Esophagus (tissue), 2 donors: ENCODE measurements around the gene SUPT5H. TPM values are rescaled to one million over a fixed set of nuclear protein-coding genes. Genes with fewer than 3 reads are reported as not detected.
A peak's percentile ranks its signal among the peaks of the same experiment; 100 is the strongest.
"Not testable (repeated sequence)": the region's sequence is repeated elsewhere in the genome, so short reads cannot be mapped to it uniquely, and the experiment has no call there.

Source experiments
- H3K27ac ChIP-seq, 2 donors: one replicate each; pipeline ENCODE4 v1.5.1; 2013; ENCODE audit warnings: low read depth in 2 of 2, mild to moderate bottlenecking in 2 of 2, inconsistent platforms in 1 of 2, low read length in 1 of 2, moderate library complexity in 1 of 2
- H3K27me3 ChIP-seq, 2 donors: one replicate each; pipeline ENCODE4 v1.6.1; 2013; ENCODE audit warnings: low read length in 2 of 2, control low read depth in 1 of 2, mild to moderate bottlenecking in 1 of 2; ENCODE audit not compliant: insufficient read depth in 2 of 2, control insufficient read depth in 1 of 2
- H3K36me3 ChIP-seq, 2 donors: one replicate each; pipeline ENCODE4 v1.6.1; 2013; ENCODE audit warnings: low read length in 1 of 2; ENCODE audit not compliant: control insufficient read depth in 2 of 2, insufficient read depth in 2 of 2
- H3K4me1 ChIP-seq, 2 donors: one replicate each; pipeline ENCODE4 v1.6.1; 2013; ENCODE audit warnings: low read length in 1 of 2; ENCODE audit not compliant: control insufficient read depth in 2 of 2, insufficient read depth in 2 of 2
- H3K4me3 ChIP-seq, 2 donors: one replicate each; pipeline ENCODE4 v1.5.1; 2013; ENCODE audit warnings: low read length in 2 of 2, mild to moderate bottlenecking in 2 of 2, low read depth in 1 of 2, moderate library complexity in 1 of 2
- H3K9me3 ChIP-seq, 2 donors: one replicate each; pipeline ENCODE4 v1.6.1; 2013; ENCODE audit warnings: mild to moderate bottlenecking in 2 of 2, low read depth in 1 of 2, low read length in 1 of 2, moderate library complexity in 1 of 2; ENCODE audit not compliant: control insufficient read depth in 2 of 2, insufficient read depth in 1 of 2
- WGBS, 2 donors: extraction: QIAGEN DNeasy Blood & Tissue Kit; methylation state at CpG; one replicate each; pipeline ENCODE4 v1.1.7; 2013; 5-methylcytosine and 5-hydroxymethylcytosine counted together
- polyA plus RNA-seq, 2 donors: library from polyadenylated mRNA; stranded (reverse); fragments of 200-250 nt; gene quantifications; one replicate each; pipeline ENCODE4 v1.2.3, GENCODE V29; 2013
- donor health status: healthy with polysubstance abuse.
- donor health status: Bipolar disorder and iron deficiency.

Gene SUPT5H
- polyA plus RNA-seq, 2 donors, result 51.5 to 90.2 TPM

DNA sequence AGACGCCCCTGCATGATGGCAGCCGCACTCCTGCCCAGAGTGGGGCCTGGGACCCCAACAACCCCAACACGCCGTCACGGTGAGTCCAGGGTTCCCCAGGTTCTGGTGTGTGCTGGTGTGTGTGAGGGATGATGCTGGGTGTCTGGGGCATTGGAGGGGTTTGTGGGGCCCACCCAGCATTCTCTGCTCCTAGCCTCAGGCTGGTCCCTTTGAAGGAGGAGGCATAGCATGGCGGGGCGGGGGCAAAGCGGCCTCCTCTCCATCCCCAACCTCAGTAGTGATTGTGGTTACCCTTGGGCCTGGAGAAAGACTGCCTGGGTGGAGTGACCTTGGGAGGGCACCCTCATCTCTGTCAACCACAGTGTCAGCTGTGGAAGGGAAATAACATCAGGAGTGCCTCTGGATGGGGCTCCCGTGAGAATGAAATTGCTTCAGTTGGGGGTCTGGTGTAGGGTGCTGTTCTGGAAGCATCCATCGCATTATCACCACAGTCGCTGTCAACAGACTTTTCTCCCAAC lies 28.1 kb downstream of the SUPT5H start:
- no peaks in the 10 kb centered on the region for H3K9me3 ChIP-seq
- H3K4me1 ChIP-seq, result no peaks in the 10 kb centered on the region
- no peaks in the 10 kb centered on the region for H3K27me3 ChIP-seq
- H3K27ac ChIP-seq, result no peak overlapping the region
- peaks cover 37 to 74% of the 10 kb centered on the region in 2 donors for H3K36me3 ChIP-seq
- no peak overlapping the region for H3K4me3 ChIP-seq
- 84 to 87% methylated on average over 11 of the region's 11 CpGs for WGBS, 2 donors

DNA sequence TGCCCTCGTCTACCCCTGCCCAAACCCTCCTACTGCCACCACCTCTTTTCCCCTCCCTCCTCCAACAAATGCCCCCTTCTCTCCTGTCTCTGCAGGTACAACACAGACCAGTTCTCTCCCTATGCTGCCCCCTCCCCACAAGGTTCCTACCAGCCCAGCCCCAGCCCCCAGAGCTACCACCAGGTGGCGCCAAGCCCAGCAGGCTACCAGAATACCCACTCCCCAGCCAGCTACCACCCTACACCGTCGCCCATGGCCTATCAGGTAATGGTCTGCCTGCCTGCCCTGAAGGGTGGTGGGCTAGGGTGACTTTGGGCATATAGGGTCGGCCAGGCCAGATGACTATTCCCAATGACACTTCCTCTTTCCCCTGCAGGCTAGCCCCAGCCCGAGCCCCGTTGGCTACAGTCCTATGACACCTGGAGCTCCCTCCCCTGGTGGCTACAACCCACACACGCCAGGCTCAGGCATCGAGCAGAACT lies 28.8 kb downstream of the SUPT5H start:
- H3K36me3 ChIP-seq, result peaks cover 35 to 67% of the 10 kb centered on the region in 2 donors
- no peak overlapping the region for H3K27ac ChIP-seq
- no peaks in the 10 kb centered on the region for H3K27me3 ChIP-seq
- H3K4me3 ChIP-seq, result no peak overlapping the region
- WGBS, 2 donors, result 47 to 48% methylated on average over 9 of the region's 9 CpGs
- H3K9me3 ChIP-seq, result no peaks in the 10 kb centered on the region
- H3K4me1 ChIP-seq, result no peaks in the 10 kb centered on the region

DNA sequence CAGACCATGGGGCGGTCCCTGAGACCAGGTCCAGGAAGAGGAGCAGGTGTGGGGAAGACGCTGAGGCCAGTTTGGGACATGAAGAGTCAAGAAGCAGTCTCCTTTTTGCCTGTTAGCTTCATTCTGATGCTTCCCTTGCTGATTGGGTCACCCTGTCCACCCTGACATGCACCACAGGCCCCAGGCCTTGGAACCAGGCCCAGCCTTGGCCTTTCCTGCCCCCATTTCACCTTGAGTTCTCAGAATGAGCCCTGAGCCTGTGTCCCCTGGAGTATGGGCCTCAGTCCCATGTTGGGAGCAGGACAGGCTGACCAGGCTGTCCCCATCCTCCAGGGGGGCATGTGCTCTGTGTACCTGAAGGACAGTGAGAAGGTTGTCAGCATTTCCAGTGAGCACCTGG lies 30.4 kb downstream of the SUPT5H start:
- H3K27ac ChIP-seq, result no peak overlapping the region
- no peaks in the 10 kb centered on the region for H3K4me1 ChIP-seq
- no peaks in the 10 kb centered on the region for H3K27me3 ChIP-seq
- 85 to 92% methylated on average over 2 of the region's 2 CpGs for WGBS, 2 donors
- no peak overlapping the region for H3K4me3 ChIP-seq
- H3K9me3 ChIP-seq, result no peaks in the 10 kb centered on the region
- H3K36me3 ChIP-seq, result peaks cover 28 to 53% of the 10 kb centered on the region in 2 donors

DNA sequence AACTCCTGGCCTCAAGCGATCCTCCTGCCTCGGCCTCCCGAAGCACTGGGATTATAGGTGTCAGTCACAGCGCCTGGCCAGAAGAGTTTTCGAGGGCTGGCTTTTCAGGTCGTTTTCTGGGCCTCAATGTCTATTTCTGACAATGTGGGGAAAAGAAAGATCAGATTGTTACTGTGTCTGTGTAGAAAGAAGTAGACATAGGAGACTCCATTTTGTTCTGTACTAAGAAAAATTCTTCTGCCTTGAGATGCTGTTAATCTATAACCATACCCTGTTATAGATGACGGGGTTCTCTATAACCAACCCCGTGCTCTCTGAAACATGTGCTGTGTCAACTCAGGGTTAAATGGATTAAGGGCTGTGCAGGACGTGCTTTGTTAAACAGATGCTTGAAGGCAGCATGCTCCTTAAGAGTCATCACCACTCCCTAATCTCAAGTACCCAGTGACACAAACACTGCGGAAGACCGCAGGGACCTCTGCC lies 34.0 kb downstream of the SUPT5H start:
- 75 to 77% methylated on average over 11 of the region's 11 CpGs for WGBS, 2 donors
- H3K4me1 ChIP-seq, H3K27ac ChIP-seq, H3K9me3 ChIP-seq, H3K4me3 ChIP-seq, H3K27me3 ChIP-seq: not testable (repeated sequence)
- peaks cover 5 to 17% of the 10 kb centered on the region in 2 donors for H3K36me3 ChIP-seq

DNA sequence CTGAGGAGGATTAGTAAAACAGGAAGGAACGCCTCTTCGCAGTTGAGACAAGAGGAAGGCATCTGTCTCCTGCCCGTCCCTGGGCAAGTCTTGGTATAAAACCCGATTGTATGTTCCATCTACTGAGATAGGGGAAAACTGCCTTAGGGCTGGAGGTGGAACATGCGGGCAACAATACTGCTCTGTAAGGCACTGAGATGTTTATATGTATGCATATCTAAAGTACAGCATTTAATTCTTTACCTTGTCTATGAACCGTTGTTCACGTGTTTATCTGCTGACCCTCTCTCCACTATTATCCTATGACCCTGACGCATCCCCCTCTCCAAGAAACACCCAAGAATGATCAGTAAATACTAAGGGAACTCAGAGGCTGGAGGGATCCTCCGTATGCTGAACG lies 34.5 kb downstream of the SUPT5H start:
- H3K27me3 ChIP-seq, result no peaks in the 10 kb centered on the region
- H3K9me3 ChIP-seq, result no peaks in the 10 kb centered on the region
- H3K4me3 ChIP-seq, result peak overlapping the region in 1 of 2 donors; percentile 98
- H3K36me3 ChIP-seq, result peaks cover 0 to 12% of the 10 kb centered on the region in 2 donors
- 48 to 54% methylated on average over 10 of the region's 10 CpGs for WGBS, 2 donors
- peaks cover 3 to 8% of the 10 kb centered on the region in 2 donors for H3K4me1 ChIP-seq
- peak overlapping the region in 1 of 2 donors; percentile 87 for H3K27ac ChIP-seq

DNA sequence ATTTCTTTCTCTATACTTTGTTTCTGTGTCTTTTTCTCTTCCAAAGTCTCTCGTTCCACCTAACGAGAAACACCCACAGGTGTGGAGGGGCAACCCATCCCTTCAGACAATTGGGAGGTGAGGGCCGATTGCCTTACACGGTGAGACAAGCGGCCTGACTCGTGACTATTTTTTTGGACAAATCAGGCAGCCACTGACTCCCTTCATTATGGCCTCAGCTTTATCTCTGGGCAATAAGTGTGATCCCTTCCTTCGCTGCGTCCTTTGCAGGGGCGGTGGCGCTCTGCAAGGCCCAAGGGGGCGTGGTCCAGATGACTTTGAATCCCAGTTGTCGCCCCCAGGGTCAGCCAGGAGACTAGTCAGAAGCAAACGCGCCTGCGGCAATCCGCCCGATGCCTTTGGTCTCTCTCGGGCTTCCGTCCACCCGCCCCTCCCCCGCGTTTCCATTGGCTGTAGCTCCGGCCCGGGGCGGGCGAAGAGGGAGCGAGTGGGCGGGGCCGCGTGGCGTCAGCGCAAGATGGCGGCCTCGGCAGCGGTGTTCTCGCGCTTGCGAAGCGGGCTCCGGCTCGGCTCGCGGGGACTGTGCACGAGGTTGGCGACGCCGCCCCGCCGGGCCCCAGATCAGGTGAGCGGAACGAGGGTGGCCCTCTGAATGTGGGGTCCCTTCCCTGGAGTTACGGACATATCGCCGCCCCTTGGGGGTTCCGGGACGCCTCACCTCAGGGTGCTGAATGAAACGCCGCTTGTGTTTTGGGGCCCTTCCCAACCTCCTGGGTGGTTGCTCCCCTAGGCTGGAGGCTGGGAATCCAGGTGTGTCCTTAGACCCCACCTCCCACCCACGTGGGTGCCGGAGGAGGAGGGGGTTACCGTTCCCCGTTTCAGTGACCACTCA lies 35.2 kb downstream of the SUPT5H start, which contains the start of gene TIMM50:
Gene TIMM50, plus strand, starts transcription at position 502 of the 892 bp plus-strand sequence. Its CDS starts 16 bp downstream, at position 518.
- no peaks in the 10 kb centered on the region for H3K9me3 ChIP-seq
- peak within 1 kb of the TSS; percentile 96 to 98 for H3K4me3 ChIP-seq
- H3K4me1 ChIP-seq, result peaks cover 3 to 8% of the 10 kb centered on the region in 2 donors
- peak within 1 kb of the TSS; percentile 83 to 97 for H3K27ac ChIP-seq
- peaks cover 0 to 9% of the 10 kb centered on the region in 2 donors for H3K36me3 ChIP-seq
- H3K27me3 ChIP-seq, result no peaks in the 10 kb centered on the region
- 1% methylated on average over 62 of the region's 62 CpGs for WGBS, 2 donors

DNA sequence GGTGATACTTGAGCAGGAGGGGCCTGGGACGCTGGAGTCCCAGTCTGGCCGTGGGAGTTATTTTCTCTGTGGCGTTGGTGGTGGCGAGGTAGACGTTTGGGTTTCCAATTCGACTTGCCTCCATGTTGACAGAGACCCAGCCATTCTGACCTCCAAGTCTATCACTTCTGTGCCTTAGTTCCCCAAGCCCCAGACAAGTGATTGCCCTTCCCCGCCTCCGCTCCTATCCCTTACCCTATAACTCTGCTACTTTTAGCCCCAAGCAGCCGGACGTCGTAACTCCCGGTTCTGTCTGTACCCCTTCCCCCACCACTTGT lies 35.8 kb downstream of the SUPT5H start:
- H3K9me3 ChIP-seq, result no peaks in the 10 kb centered on the region
- peak overlapping the region; percentile 96 to 98 for H3K4me3 ChIP-seq
- H3K27ac ChIP-seq, result peak overlapping the region; percentile 82 to 97
- 0 to 2% methylated on average over 12 of the region's 12 CpGs for WGBS, 2 donors
- H3K27me3 ChIP-seq, result no peaks in the 10 kb centered on the region
- H3K36me3 ChIP-seq, result peaks cover 0 to 9% of the 10 kb centered on the region in 2 donors
- H3K4me1 ChIP-seq, result peaks cover 3 to 8% of the 10 kb centered on the region in 2 donors

DNA sequence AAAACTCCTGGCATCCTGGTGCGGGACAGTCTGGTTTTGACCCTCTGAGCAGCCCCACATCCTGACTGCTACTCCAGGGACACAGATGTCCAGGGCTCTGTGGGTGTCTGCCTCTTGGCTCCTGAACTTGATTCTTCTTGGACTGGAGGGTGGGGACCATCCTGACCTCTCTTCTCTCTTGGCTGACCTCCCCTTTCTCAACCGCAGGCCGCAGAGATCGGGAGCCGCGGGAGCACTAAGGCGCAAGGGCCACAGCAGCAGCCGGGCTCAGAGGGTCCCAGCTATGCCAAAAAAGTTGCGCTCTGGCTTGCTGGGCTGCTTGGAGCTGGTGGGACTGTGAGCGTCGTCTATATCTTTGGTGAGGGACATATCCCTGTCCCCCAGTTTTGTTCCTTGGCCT lies 36.3 kb downstream of the SUPT5H start:
- no peaks in the 10 kb centered on the region for H3K27me3 ChIP-seq
- peak overlapping the region; percentile 96 to 98 for H3K4me3 ChIP-seq
- peaks cover 0 to 12% of the 10 kb centered on the region in 2 donors for H3K36me3 ChIP-seq
- no peaks in the 10 kb centered on the region for H3K9me3 ChIP-seq
- H3K4me1 ChIP-seq, result peaks cover 3 to 8% of the 10 kb centered on the region in 2 donors
- 64% methylated on average over 11 of the region's 11 CpGs for WGBS, 2 donors
- no peak overlapping the region for H3K27ac ChIP-seq

DNA sequence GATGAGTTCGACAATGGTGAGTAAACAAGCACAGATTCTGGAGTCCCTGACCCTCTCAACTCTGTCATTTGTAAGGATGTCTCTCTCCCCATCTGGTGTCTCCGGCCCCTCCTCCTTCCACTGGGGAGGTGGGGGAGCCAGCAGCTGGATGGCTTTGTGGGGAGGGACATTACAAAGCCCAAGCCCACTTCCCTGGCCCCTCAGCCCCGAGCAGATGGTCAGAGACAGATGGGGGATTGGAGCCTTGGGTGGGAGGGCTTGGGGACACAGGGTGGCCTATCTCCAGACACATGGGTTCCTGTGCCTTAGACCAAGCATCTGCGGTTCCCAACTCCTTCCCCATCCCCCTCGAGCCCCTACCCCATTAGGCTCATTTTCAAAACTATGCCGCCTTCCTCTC lies 37.8 kb downstream of the SUPT5H start:
- Histone ChIP-seq H3K27me3 (no peaks in the 10 kb centered on the region), H3K9me3 (no peaks in the 10 kb centered on the region), H3K4me3 (no peak overlapping the region), H3K36me3 (peaks cover 3 to 20% of the 10 kb centered on the region in 2 donors), H3K4me1 (peaks cover 3 to 8% of the 10 kb centered on the region in 2 donors), H3K27ac (no peak overlapping the region)
- 70 to 76% methylated on average over 6 of the region's 6 CpGs for WGBS, 2 donors
